ENCODE data around the gene TMEM178B. TPM values are rescaled to one million over a fixed set of nuclear protein-coding genes. Genes with fewer than 3 reads are reported as not detected.
A peak's percentile ranks its signal among the peaks of the same experiment; 100 is the strongest.
"Not testable (repeated sequence)": the region's sequence is repeated elsewhere in the genome, so short reads cannot be mapped to it uniquely, and the experiment has no call there.

Gene TMEM178B
- total and polyA plus RNA-seq, 12 donors, result 1.2 to 54.6 (median 25.7) TPM

DNA sequence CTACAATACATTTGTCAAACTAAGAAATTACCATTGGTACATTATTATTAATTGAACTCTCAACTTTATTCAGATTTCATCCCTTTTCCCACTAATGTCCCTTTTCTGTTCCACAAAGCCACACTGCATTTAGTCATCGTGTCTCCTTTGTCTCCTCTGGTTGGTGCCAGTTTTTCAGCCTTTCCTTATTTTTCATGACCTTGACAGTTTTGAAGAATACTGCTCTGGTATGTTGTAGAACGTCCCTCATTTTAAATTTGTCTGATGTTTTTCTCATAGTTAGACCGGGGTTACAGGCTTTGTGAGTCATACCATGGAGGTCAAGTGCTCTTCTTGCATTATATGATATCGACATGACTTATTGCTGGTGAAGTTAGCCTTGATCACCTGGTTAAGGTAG, 304.0 kb downstream of the TMEM178B start:
- no peaks in the 10 kb centered on the region for H3K36me3 ChIP-seq
- H3K4me1 ChIP-seq, result peaks cover 0 to 8% (median 0%) of the 10 kb centered on the region in 9 donors
- peaks cover 0 to 8% (median 0%) of the 10 kb centered on the region in 11 donors for H3K9me3 ChIP-seq
- no peaks in the 10 kb centered on the region for H3K27me3 ChIP-seq
- ATAC-seq (no peak), DNase-seq (no peak)
- H3K4me3 ChIP-seq, result no peak overlapping the region
- intact Hi-C loops (cut with DNase I), result no loop called here
- no peak for TF ChIP-seq CTCF (IDR thresholded peaks at IDR 0.05)
- WGBS, 2 donors, result 75 to 77% methylated on average over 4 of the region's 4 CpGs
- no peak overlapping the region for H3K27ac ChIP-seq

DNA sequence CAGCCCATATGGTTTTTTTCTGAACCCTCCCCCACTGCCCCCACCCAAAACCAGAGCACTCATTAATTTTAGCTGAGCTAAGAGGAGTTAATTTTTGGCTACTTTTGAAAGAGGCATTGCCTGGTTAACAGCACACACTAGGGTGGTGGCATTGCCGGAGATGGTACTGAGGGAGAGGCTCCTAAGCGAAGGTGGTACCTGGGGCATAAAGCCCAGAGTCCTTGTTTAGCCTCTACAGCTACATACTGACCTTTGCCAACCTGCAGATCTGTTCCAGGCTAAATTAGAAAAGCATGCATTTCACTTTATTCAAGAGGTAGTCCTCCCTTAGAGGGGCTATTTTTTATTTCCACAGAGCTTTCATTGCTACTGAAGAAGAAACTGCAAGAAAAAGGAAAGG, 304.5 kb downstream of the TMEM178B start:
- ATAC-seq (peak in 4 of 8 donors; percentile 31 to 57 (median 41)), DNase-seq (no peak)
- WGBS, 2 donors, result 60 to 73% methylated on average over 2 of the region's 2 CpGs
- Histone ChIP-seq H3K4me3 (no peak overlapping the region), H3K36me3 (no peaks in the 10 kb centered on the region), H3K27ac (no peak overlapping the region), H3K27me3 (no peaks in the 10 kb centered on the region), H3K9me3 (peaks cover 0 to 8% (median 0%) of the 10 kb centered on the region in 11 donors), H3K4me1 (peaks cover 0 to 8% (median 0%) of the 10 kb centered on the region in 9 donors)
- no peak for TF ChIP-seq CTCF (IDR thresholded peaks at IDR 0.05)
- intact Hi-C loops (cut with DNase I), result no loop called here

- ATAC-seq (peak; percentile 42 to 95 (median 78)), DNase-seq (no peak)
- Histone ChIP-seq H3K4me1 (peaks cover 0 to 8% (median 0%) of the 10 kb centered on the region in 9 donors), H3K9me3 (peaks cover 0 to 4% (median 0%) of the 10 kb centered on the region in 11 donors), H3K36me3 (no peaks in the 10 kb centered on the region), H3K27me3 (no peaks in the 10 kb centered on the region), H3K4me3 (no peak overlapping the region), H3K27ac (peak overlapping the region in 3 of 10 donors; percentile 10 to 40 (median 27))
- intact Hi-C loops (cut with DNase I), result no loop called here
- 66 to 72% methylated on average over 3 of the region's 3 CpGs for WGBS, 2 donors
- no peak for TF ChIP-seq CTCF (IDR thresholded peaks at IDR 0.05)
Observed at GRCh38 chr7:141381794-141382427, 308.0 kb downstream of the TMEM178B start.

DNA sequence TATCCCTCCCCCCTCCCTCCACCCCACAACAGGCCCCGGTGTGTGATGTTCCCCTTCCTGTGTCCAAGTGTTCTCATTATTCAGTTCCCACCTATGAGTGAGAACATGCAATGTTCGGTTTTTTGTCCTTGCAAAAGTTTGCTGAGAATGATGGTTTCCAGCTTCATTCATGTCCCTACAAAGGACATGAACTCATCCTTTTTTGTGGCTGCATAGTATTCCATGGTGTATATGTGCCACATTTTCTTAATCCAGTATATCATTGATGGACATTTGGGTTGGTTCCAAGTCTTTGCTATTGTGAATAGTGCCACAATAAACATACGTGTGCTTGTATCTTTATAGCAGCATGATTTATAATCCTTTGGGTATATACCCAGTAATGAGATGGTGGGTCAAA, 309.5 kb downstream of the TMEM178B start:
- peaks cover 0 to 12% (median 0%) of the 10 kb centered on the region in 9 donors for H3K4me1 ChIP-seq
- H3K9me3 ChIP-seq; DNase-seq; ATAC-seq; H3K36me3 ChIP-seq; H3K27me3 ChIP-seq; H3K4me3 ChIP-seq; H3K27ac ChIP-seq; intact Hi-C loops (cut with DNase I): not testable (repeated sequence)
- WGBS, 2 donors, result 92 to 94% methylated on average over 3 of the region's 3 CpGs

GRCh38 chr7:141386881-141387280, 313.0 kb downstream of the TMEM178B start:
- intact Hi-C loops (cut with DNase I), result no loop called here
- peaks cover 0 to 13% (median 5%) of the 10 kb centered on the region in 9 donors for H3K4me1 ChIP-seq
- H3K27me3 ChIP-seq, result no peaks in the 10 kb centered on the region
- no peaks in the 10 kb centered on the region for H3K36me3 ChIP-seq
- no peak for TF ChIP-seq CTCF (IDR thresholded peaks at IDR 0.05)
- peaks cover 0 to 4% (median 0%) of the 10 kb centered on the region in 11 donors for H3K9me3 ChIP-seq
- 91 to 96% methylated on average over 1 of the region's 1 CpG for WGBS, 2 donors
- DNase-seq, result no peak
- H3K27ac ChIP-seq, result no peak overlapping the region
- ATAC-seq, result no peak
- no peak overlapping the region for H3K4me3 ChIP-seq
